ENCODE data around the gene IQUB.
"Not testable (repeated sequence)": the region's sequence is repeated elsewhere in the genome, so short reads cannot be mapped to it uniquely, and the experiment has no call there.

The IQUB gene

GRCh38 chr7:123539871-123540270, 5.5 kb upstream of the IQUB start:
- DNase-seq (ENCODE audit: low read depth in 2 of 2) = no peak

GRCh38 chr7:123538897-123539296, 4.5 kb upstream of the IQUB start:
- no peak for DNase-seq (ENCODE audit: low read depth in 2 of 2)

- DNase-seq (ENCODE audit: low read depth in 2 of 2) = no peak
Observed at GRCh38 chr7:123538189-123538714, 3.9 kb upstream of the IQUB start.

GRCh38 chr7:123537026-123537642, 2.7 kb upstream of the IQUB start:
- DNase-seq (ENCODE audit: low read depth in 2 of 2) = no peak

GRCh38 chr7:123535517-123535916, 1.1 kb upstream of the IQUB start:
- DNase-seq (ENCODE audit: low read depth in 2 of 2) = no peak

GRCh38 chr7:123533929-123534382, 439 bp downstream of the IQUB start:
- no peak for DNase-seq (ENCODE audit: low read depth in 2 of 2)

- DNase-seq (ENCODE audit: low read depth in 2 of 2) = no peak
Observed at GRCh38 chr7:123533553-123533917, 860 bp downstream of the IQUB start.

GRCh38 chr7:123532788-123533552, 1.4 kb downstream of the IQUB start:
- peak in 1 of 2 donors; percentile 17 for DNase-seq (ENCODE audit: low read depth in 2 of 2)

GRCh38 chr7:123532343-123532742, 2.1 kb downstream of the IQUB start:
- not testable (repeated sequence) for DNase-seq (ENCODE audit: low read depth in 2 of 2)

- not testable (repeated sequence) for DNase-seq (ENCODE audit: low read depth in 2 of 2)
Observed at GRCh38 chr7:123530035-123530591, 4.3 kb downstream of the IQUB start.

GRCh38 chr7:123528265-123528664, 6.1 kb downstream of the IQUB start:
- no peak for DNase-seq (ENCODE audit: low read depth in 2 of 2)

- not testable (repeated sequence) for DNase-seq (ENCODE audit: low read depth in 2 of 2)
Observed at GRCh38 chr7:123527712-123528225, 6.6 kb downstream of the IQUB start.

- not testable (repeated sequence) for DNase-seq (ENCODE audit: low read depth in 2 of 2)
Observed at GRCh38 chr7:123526533-123526932, 7.9 kb downstream of the IQUB start.

- no peak for DNase-seq (ENCODE audit: low read depth in 2 of 2)
Observed at GRCh38 chr7:123522066-123522465, 12.3 kb downstream of the IQUB start.

GRCh38 chr7:123505221-123505620, 29.2 kb downstream of the IQUB start:
- DNase-seq (ENCODE audit: low read depth in 2 of 2) = no peak

GRCh38 chr7:123502201-123502600, 32.2 kb downstream of the IQUB start:
- no peak for DNase-seq (ENCODE audit: low read depth in 2 of 2)

- DNase-seq (ENCODE audit: low read depth in 2 of 2) = no peak
Observed at GRCh38 chr7:123500878-123501489, 33.4 kb downstream of the IQUB start.

GRCh38 chr7:123499211-123499970, 35.0 kb downstream of the IQUB start:
- DNase-seq (ENCODE audit: low read depth in 2 of 2) = no peak

GRCh38 chr7:123498601-123499000, 35.8 kb downstream of the IQUB start:
- DNase-seq (ENCODE audit: low read depth in 2 of 2) = no peak

- DNase-seq (ENCODE audit: low read depth in 2 of 2) = no peak
Observed at GRCh38 chr7:123498031-123498430, 36.4 kb downstream of the IQUB start.

- DNase-seq (ENCODE audit: low read depth in 2 of 2) = no peak
Observed at GRCh38 chr7:123494193-123494796, 40.1 kb downstream of the IQUB start.
